OCI-LY1 (cell line): ENCODE measurements around the gene SLIT3.

ENCODE experiments used
- CTCF ChIP-seq: fragments of 200-600 bp; sonication (generic), shearing (Covaris generic); IDR thresholded peaks from 2 replicates; pipeline ENCODE4 v1.5.1; 2017; ENCODE audit warnings: mild to moderate bottlenecking, antibody characterized with exemption, low read length, moderate library complexity, mixed read lengths
- EZH2 ChIP-seq: fragments of 200-600 bp; sonication (generic), shearing (Covaris generic); IDR thresholded peaks from 2 replicates; pipeline ENCODE4 v1.8.0; 2017; ENCODE audit warnings: borderline replicate concordance, mixed run types, mild to moderate bottlenecking, antibody characterized with exemption, low read length, moderate library complexity, mixed read lengths

GRCh38 chr5:169125571-169125970 is 175.4 kb downstream of the SLIT3 start:
- TF ChIP-seq CTCF = no peak
- TF ChIP-seq EZH2 = no peak
